NCI-H524 (cell line): Measurements from ENCODE around the gene TMTC2.
A peak's percentile ranks its signal among the peaks of the same experiment; 100 is the strongest.
"Not testable (repeated sequence)": the region's sequence is repeated elsewhere in the genome, so short reads cannot be mapped to it uniquely, and the experiment has no call there.

Experiments used
- DNase-seq, 2 experiments: peaks; one replicate each; lab custom pipeline; 2025; lab: John Stamatoyannopoulos, UW

TMTC2 gene

GRCh38 chr12:82842480-82842879, 155.8 kb downstream of the TMTC2 start:
- no peak for DNase-seq

GRCh38 chr12:82845076-82845475, 158.4 kb downstream of the TMTC2 start:
- not testable (repeated sequence) for DNase-seq

GRCh38 chr12:82848845-82849244, 162.1 kb downstream of the TMTC2 start:
- no peak for DNase-seq

GRCh38 chr12:82852529-82852928, 165.8 kb downstream of the TMTC2 start:
- no peak for DNase-seq

- DNase-seq: no peak
Observed at GRCh38 chr12:82855872-82856271, 169.2 kb downstream of the TMTC2 start.

GRCh38 chr12:82857276-82857675, 170.6 kb downstream of the TMTC2 start:
- DNase-seq: no peak

GRCh38 chr12:82857911-82858533, 171.3 kb downstream of the TMTC2 start:
- DNase-seq: no peak

- DNase-seq: no peak
Observed at GRCh38 chr12:82858534-82858917, 171.8 kb downstream of the TMTC2 start.

GRCh38 chr12:82862069-82862841, 175.5 kb downstream of the TMTC2 start:
- DNase-seq: no peak

- peak in 1 of 2 experiments; percentile 7 for DNase-seq
Observed at GRCh38 chr12:82862876-82863649, 176.4 kb downstream of the TMTC2 start.

GRCh38 chr12:82866227-82866775, 179.6 kb downstream of the TMTC2 start:
- peak in 1 of 2 experiments; percentile 35 for DNase-seq

- peak in 1 of 2 experiments; percentile 3 for DNase-seq
Observed at GRCh38 chr12:82866946-82867345, 180.2 kb downstream of the TMTC2 start.

- DNase-seq: no peak
Observed at GRCh38 chr12:82867762-82868500, 181.2 kb downstream of the TMTC2 start.

GRCh38 chr12:82870771-82871377, 184.2 kb downstream of the TMTC2 start:
- DNase-seq: no peak

GRCh38 chr12:82872088-82872487, 185.4 kb downstream of the TMTC2 start:
- no peak for DNase-seq

GRCh38 chr12:82873309-82873708, 186.6 kb downstream of the TMTC2 start:
- DNase-seq: no peak

- DNase-seq: peak; percentile 48 to 76
Observed at GRCh38 chr12:82873951-82874350, 187.2 kb downstream of the TMTC2 start.

GRCh38 chr12:82874945-82875344, 188.2 kb downstream of the TMTC2 start:
- peak in 1 of 2 experiments; percentile 57 for DNase-seq

- no peak for DNase-seq
Observed at GRCh38 chr12:82876075-82876474, 189.4 kb downstream of the TMTC2 start.

GRCh38 chr12:82877963-82878362, 191.3 kb downstream of the TMTC2 start:
- DNase-seq: no peak

GRCh38 chr12:82880442-82880901, 193.8 kb downstream of the TMTC2 start:
- no peak for DNase-seq
